Measurements from ENCODE around the gene BBX. TPM values are rescaled to one million over a fixed set of nuclear protein-coding genes. Genes with fewer than 3 reads are reported as not detected.

The BBX gene
- 10 to 100 TPM; 37.1 to 42.8 (median 39.0) TPM for total RNA-seq

- peak within 1 kb of the TSS; percentile 93 for H3K4me3 Mint-ChIP-seq
- DNase-seq (peak; percentile 88), ATAC-seq (peak; percentile 87)
- peaks cover 26% of the 10 kb centered on the region for H3K4me1 Mint-ChIP-seq (ENCODE audit: low read depth)
- H3K36me3 Mint-ChIP-seq (ENCODE audit: insufficient read depth): no peaks in the 10 kb centered on the region
- no peaks in the 10 kb centered on the region for H3K27me3 Mint-ChIP-seq (ENCODE audit: low read depth)
- no peaks in the 10 kb centered on the region for H3K9me3 Mint-ChIP-seq
These were observed at the start of gene BBX for GRCh38 chr3:107522510-107523288. Gene BBX, plus strand, starts transcription at chr3:107522962. Its CDS starts 187,499 bp downstream, at chr3:107710461.

GRCh38 chr3:107476462-107476861 is 46.3 kb upstream of the BBX start:
- no peaks in the 10 kb centered on the region for H3K36me3 Mint-ChIP-seq (ENCODE audit: insufficient read depth)
- ATAC-seq (no peak), DNase-seq (no peak)
- no peaks in the 10 kb centered on the region for H3K4me1 Mint-ChIP-seq (ENCODE audit: low read depth)
- peaks cover 11% of the 10 kb centered on the region for H3K9me3 Mint-ChIP-seq
- H3K27me3 Mint-ChIP-seq (ENCODE audit: low read depth): peaks cover 5% of the 10 kb centered on the region
- H3K4me3 Mint-ChIP-seq: no peak overlapping the region

- no peaks in the 10 kb centered on the region for H3K9me3 Mint-ChIP-seq
- no peaks in the 10 kb centered on the region for H3K27me3 Mint-ChIP-seq (ENCODE audit: low read depth)
- ATAC-seq (peak; percentile 51 to 88), DNase-seq (no peak)
- H3K36me3 Mint-ChIP-seq (ENCODE audit: insufficient read depth): no peaks in the 10 kb centered on the region
- H3K4me3 Mint-ChIP-seq: no peak overlapping the region
- H3K4me1 Mint-ChIP-seq (ENCODE audit: low read depth): no peaks in the 10 kb centered on the region
These were observed 35.3 kb upstream of the BBX start for GRCh38 chr3:107487490-107487889.

GRCh38 chr3:107488942-107489341 is 33.8 kb upstream of the BBX start:
- Mint-ChIP-seq H3K9me3 (no peaks in the 10 kb centered on the region), H3K27me3 (ENCODE audit: low read depth) (peaks cover 2% of the 10 kb centered on the region), H3K4me3 (no peak overlapping the region), H3K36me3 (ENCODE audit: insufficient read depth) (no peaks in the 10 kb centered on the region), H3K4me1 (ENCODE audit: low read depth) (no peaks in the 10 kb centered on the region)
- DNase-seq (no peak), ATAC-seq (no peak)

GRCh38 chr3:107493134-107493533 is 29.6 kb upstream of the BBX start:
- no peak for DNase-seq
- Mint-ChIP-seq H3K36me3 (ENCODE audit: insufficient read depth) (no peaks in the 10 kb centered on the region), H3K4me3 (no peak overlapping the region), H3K9me3 (no peaks in the 10 kb centered on the region), H3K4me1 (ENCODE audit: low read depth) (peaks cover 5% of the 10 kb centered on the region), H3K27me3 (ENCODE audit: low read depth) (peaks cover 2% of the 10 kb centered on the region)
- no peak for ATAC-seq

GRCh38 chr3:107496855-107497254 is 25.9 kb upstream of the BBX start:
- no peaks in the 10 kb centered on the region for H3K36me3 Mint-ChIP-seq (ENCODE audit: insufficient read depth)
- no peak overlapping the region for H3K4me3 Mint-ChIP-seq
- H3K4me1 Mint-ChIP-seq (ENCODE audit: low read depth): peaks cover 5% of the 10 kb centered on the region
- ATAC-seq: no peak
- DNase-seq: no peak
- no peaks in the 10 kb centered on the region for H3K9me3 Mint-ChIP-seq
- H3K27me3 Mint-ChIP-seq (ENCODE audit: low read depth): peaks cover 5% of the 10 kb centered on the region

GRCh38 chr3:107498646-107499045 is 24.1 kb upstream of the BBX start:
- no peaks in the 10 kb centered on the region for H3K9me3 Mint-ChIP-seq
- peaks cover 5% of the 10 kb centered on the region for H3K4me1 Mint-ChIP-seq (ENCODE audit: low read depth)
- H3K36me3 Mint-ChIP-seq (ENCODE audit: insufficient read depth): no peaks in the 10 kb centered on the region
- peaks cover 4% of the 10 kb centered on the region for H3K27me3 Mint-ChIP-seq (ENCODE audit: low read depth)
- ATAC-seq (no peak), DNase-seq (no peak)
- H3K4me3 Mint-ChIP-seq: no peak overlapping the region

GRCh38 chr3:107506458-107506857 is 16.3 kb upstream of the BBX start:
- no peak for DNase-seq
- no peak for ATAC-seq
- peaks cover 14% of the 10 kb centered on the region for H3K27me3 Mint-ChIP-seq (ENCODE audit: low read depth)
- H3K36me3 Mint-ChIP-seq (ENCODE audit: insufficient read depth): no peaks in the 10 kb centered on the region
- H3K9me3 Mint-ChIP-seq: no peaks in the 10 kb centered on the region
- H3K4me1 Mint-ChIP-seq (ENCODE audit: low read depth): no peaks in the 10 kb centered on the region
- H3K4me3 Mint-ChIP-seq: no peak overlapping the region

GRCh38 chr3:107508331-107508730 is 14.4 kb upstream of the BBX start:
- no peak for ATAC-seq
- Mint-ChIP-seq H3K27me3 (ENCODE audit: low read depth) (peaks cover 14% of the 10 kb centered on the region), H3K9me3 (no peaks in the 10 kb centered on the region), H3K4me3 (no peak overlapping the region), H3K36me3 (ENCODE audit: insufficient read depth) (no peaks in the 10 kb centered on the region), H3K4me1 (ENCODE audit: low read depth) (no peaks in the 10 kb centered on the region)
- no peak for DNase-seq

- Mint-ChIP-seq H3K4me3 (no peak overlapping the region), H3K9me3 (no peaks in the 10 kb centered on the region), H3K27me3 (ENCODE audit: low read depth) (peaks cover 20% of the 10 kb centered on the region), H3K36me3 (ENCODE audit: insufficient read depth) (no peaks in the 10 kb centered on the region), H3K4me1 (ENCODE audit: low read depth) (no peaks in the 10 kb centered on the region)
- no peak for DNase-seq
- ATAC-seq: no peak
These were observed 10.7 kb upstream of the BBX start for GRCh38 chr3:107512108-107512507.

GRCh38 chr3:107514453-107514852 is 8.3 kb upstream of the BBX start:
- Mint-ChIP-seq H3K4me3 (no peak overlapping the region), H3K9me3 (no peaks in the 10 kb centered on the region), H3K4me1 (ENCODE audit: low read depth) (no peaks in the 10 kb centered on the region), H3K36me3 (ENCODE audit: insufficient read depth) (no peaks in the 10 kb centered on the region), H3K27me3 (ENCODE audit: low read depth) (peaks cover 15% of the 10 kb centered on the region)
- no peak for DNase-seq
- no peak for ATAC-seq

- H3K36me3 Mint-ChIP-seq (ENCODE audit: insufficient read depth): no peaks in the 10 kb centered on the region
- ATAC-seq: no peak
- no peaks in the 10 kb centered on the region for H3K4me1 Mint-ChIP-seq (ENCODE audit: low read depth)
- DNase-seq: no peak
- peaks cover 10% of the 10 kb centered on the region for H3K27me3 Mint-ChIP-seq (ENCODE audit: low read depth)
- H3K9me3 Mint-ChIP-seq: no peaks in the 10 kb centered on the region
- no peak overlapping the region for H3K4me3 Mint-ChIP-seq
These were observed 6.3 kb upstream of the BBX start for GRCh38 chr3:107516475-107516874.

- Mint-ChIP-seq H3K36me3 (ENCODE audit: insufficient read depth) (no peaks in the 10 kb centered on the region), H3K4me1 (ENCODE audit: low read depth) (peaks cover 8% of the 10 kb centered on the region), H3K9me3 (no peaks in the 10 kb centered on the region), H3K27me3 (ENCODE audit: low read depth) (peaks cover 10% of the 10 kb centered on the region), H3K4me3 (no peak overlapping the region)
- ATAC-seq (no peak), DNase-seq (no peak)
These were observed 2.2 kb upstream of the BBX start for GRCh38 chr3:107520535-107520934.

- peaks cover 9% of the 10 kb centered on the region for H3K27me3 Mint-ChIP-seq (ENCODE audit: low read depth)
- DNase-seq (no peak), ATAC-seq (no peak)
- no peak overlapping the region for H3K4me3 Mint-ChIP-seq
- no peaks in the 10 kb centered on the region for H3K9me3 Mint-ChIP-seq
- no peaks in the 10 kb centered on the region for H3K36me3 Mint-ChIP-seq (ENCODE audit: insufficient read depth)
- peaks cover 15% of the 10 kb centered on the region for H3K4me1 Mint-ChIP-seq (ENCODE audit: low read depth)
These were observed 1.2 kb upstream of the BBX start for GRCh38 chr3:107521469-107522059.

GRCh38 chr3:107523289-107523538 is 452 bp downstream of the BBX start:
- Mint-ChIP-seq H3K27me3 (ENCODE audit: low read depth) (no peaks in the 10 kb centered on the region), H3K36me3 (ENCODE audit: insufficient read depth) (no peaks in the 10 kb centered on the region), H3K9me3 (no peaks in the 10 kb centered on the region), H3K4me3 (peak overlapping the region; percentile 93), H3K4me1 (ENCODE audit: low read depth) (peaks cover 29% of the 10 kb centered on the region)
- ATAC-seq (peak; percentile 52 to 57), DNase-seq (no peak)
